Thymus (tissue), 11 donors: ENCODE measurements around the gene PLXNB3. TPM values are rescaled to one million over a fixed set of nuclear protein-coding genes. Genes with fewer than 3 reads are reported as not detected.

Experiments used
- DNase-seq, 9 donors: peaks; one replicate each; pipeline ENCODE4 v3.0.0-alpha.2; 2013; ENCODE audit warnings: low spot score in 9 of 9, low read depth in 6 of 9, missing footprints in 1 of 9
- H3K27ac ChIP-seq, 2 donors: one replicate each; pipeline ENCODE4 v1.5.1; 2013; ENCODE audit warnings: control low read depth in 1 of 2, low read depth in 1 of 2, low read length in 1 of 2, mild to moderate bottlenecking in 1 of 2, moderate library complexity in 1 of 2
- H3K27me3 ChIP-seq, 2 donors: one replicate each; pipeline ENCODE4 v1.5.1; 2013; ENCODE audit warnings: low read length in 1 of 2; ENCODE audit not compliant: control insufficient read depth in 2 of 2, insufficient read depth in 1 of 2
- H3K36me3 ChIP-seq, 2 donors: one replicate each; pipeline ENCODE4 v1.5.1; 2013; ENCODE audit warnings: low read length in 1 of 2, mild to moderate bottlenecking in 1 of 2, moderate library complexity in 1 of 2; ENCODE audit not compliant: control insufficient read depth in 2 of 2, insufficient read depth in 2 of 2
- H3K4me1 ChIP-seq, 2 donors: one replicate each; pipeline ENCODE4 v1.5.1; 2013; ENCODE audit warnings: low read length in 2 of 2; ENCODE audit not compliant: control insufficient read depth in 2 of 2, insufficient read depth in 2 of 2
- H3K4me3 ChIP-seq, 2 donors: one replicate each; pipeline ENCODE4 v1.5.1; 2013; ENCODE audit warnings: low read length in 2 of 2, control low read depth in 1 of 2, mild to moderate bottlenecking in 1 of 2
- H3K9me3 ChIP-seq, 2 donors: one replicate each; pipeline ENCODE4 v1.5.1; 2013; ENCODE audit warnings: low read length in 1 of 2, mild to moderate bottlenecking in 1 of 2; ENCODE audit not compliant: control insufficient read depth in 2 of 2, insufficient read depth in 1 of 2
- WGBS: extraction: QIAGEN DNeasy Blood & Tissue Kit; methylation state at CpG from one replicate; pipeline ENCODE4 v1.1.7; 2013; 5-methylcytosine and 5-hydroxymethylcytosine counted together
- polyA plus RNA-seq: library from polyadenylated mRNA; stranded (reverse); fragments of 200-250 nt; gene quantifications from one replicate; pipeline ENCODE4 v1.2.3, GENCODE V29; 2013
- total RNA-seq: library from RNA; stranded (reverse); fragments of 120-200 nt; gene quantifications from one replicate; pipeline ENCODE4 v1.2.4, GENCODE V29; 2013
- donor health status: healthy.

PLXNB3 gene
- total and polyA plus RNA-seq, 2 donors, result 0.14 to 0.71 TPM

DNA sequence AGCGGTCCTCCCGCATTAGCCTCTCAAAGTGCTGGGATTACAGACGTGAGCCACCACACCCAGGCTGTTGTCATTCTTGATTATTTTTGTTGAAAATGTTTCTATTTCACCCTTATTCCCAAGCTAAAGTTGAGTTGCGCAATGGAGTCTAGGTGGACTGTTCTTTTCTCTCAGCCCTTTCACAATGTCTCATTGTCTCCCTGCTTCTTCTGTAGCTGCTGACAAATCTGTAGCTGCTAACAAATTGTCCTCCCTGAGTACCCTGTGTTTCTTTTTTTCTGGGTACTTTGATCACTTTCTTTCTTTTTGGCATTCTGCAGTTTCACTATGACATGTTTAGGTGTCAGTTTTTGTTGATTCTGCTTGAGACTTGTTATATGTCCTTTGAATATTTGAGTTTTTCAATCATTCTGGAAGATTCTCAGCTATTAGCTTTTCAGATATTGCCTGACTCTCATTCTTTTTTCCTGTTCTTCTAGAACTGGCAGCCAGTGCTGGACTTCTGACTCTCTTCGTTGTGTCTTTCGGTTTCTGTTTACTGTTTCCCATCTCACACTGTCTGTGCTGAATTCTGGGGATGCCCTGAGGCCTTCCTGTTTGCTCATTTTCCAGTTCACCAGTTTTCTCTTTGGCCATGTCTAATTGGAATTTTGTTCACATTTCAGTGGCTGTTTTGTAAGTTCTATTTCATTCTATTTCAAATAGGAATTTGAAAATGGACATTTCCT lies 32.8 kb upstream of the PLXNB3 start:
- 79% methylated on average over 6 of the region's 6 CpGs for WGBS
- peaks cover 6 to 18% of the 10 kb centered on the region in 2 donors for H3K4me1 ChIP-seq
- H3K9me3 ChIP-seq, result peaks cover 0 to 5% of the 10 kb centered on the region in 2 donors
- no peaks in the 10 kb centered on the region for H3K27me3 ChIP-seq
- H3K4me3 ChIP-seq, result no peak overlapping the region
- no peak overlapping the region for H3K27ac ChIP-seq
- DNase-seq, result no peak
- peaks cover 0 to 13% of the 10 kb centered on the region in 2 donors for H3K36me3 ChIP-seq

DNA sequence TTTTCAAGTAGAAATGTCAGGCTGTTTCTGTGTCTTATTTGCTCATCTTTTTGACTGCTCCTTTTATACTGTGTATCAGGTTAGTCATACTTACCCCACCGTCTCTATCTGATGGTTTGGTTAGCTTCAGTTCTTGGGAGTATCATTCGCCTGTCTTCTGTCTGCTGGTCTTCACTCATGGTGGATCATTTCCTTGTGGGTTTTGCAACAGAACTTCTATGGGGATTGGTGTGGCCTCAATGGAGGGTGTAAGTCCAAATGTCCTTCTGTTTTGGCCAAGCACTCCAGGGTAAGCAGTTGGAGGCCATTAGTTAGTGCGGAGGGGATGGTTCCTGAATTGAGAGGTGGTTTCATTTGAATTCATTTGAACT lies 32.2 kb upstream of the PLXNB3 start:
- H3K36me3 ChIP-seq, result peaks cover 0 to 18% of the 10 kb centered on the region in 2 donors
- H3K27me3 ChIP-seq, result no peaks in the 10 kb centered on the region
- DNase-seq, result no peak
- no peak overlapping the region for H3K4me3 ChIP-seq
- peaks cover 5 to 13% of the 10 kb centered on the region in 2 donors for H3K4me1 ChIP-seq
- H3K27ac ChIP-seq, result no peak overlapping the region
- peaks cover 0 to 5% of the 10 kb centered on the region in 2 donors for H3K9me3 ChIP-seq
- WGBS, result 65% methylated on average over 3 of the region's 3 CpGs

DNA sequence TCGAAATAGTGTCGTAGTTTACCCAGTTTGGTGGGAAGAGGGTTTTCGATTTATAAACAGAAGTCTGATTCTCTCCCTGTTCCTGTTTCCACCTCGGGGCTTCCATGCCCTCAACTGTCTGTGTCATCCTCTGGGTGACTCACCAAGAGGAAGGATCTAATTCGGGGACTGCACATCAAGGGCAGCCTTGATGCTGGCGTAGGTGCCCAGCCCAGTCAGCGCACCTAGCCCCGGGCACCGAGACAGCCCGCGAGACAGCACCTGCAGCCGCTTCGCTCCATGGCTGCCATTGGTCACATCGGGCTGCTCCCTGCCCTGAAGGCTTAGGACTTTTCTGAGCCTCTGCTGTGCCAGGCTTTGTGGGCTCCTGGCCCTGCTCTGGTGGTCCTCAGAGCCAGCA lies 31.6 kb upstream of the PLXNB3 start:
- DNase-seq, result no peak
- 97% methylated on average over 14 of the region's 14 CpGs for WGBS
- Histone ChIP-seq H3K4me1 (peaks cover 4 to 7% of the 10 kb centered on the region in 2 donors), H3K9me3 (peaks cover 0 to under 1% of the 10 kb centered on the region in 2 donors), H3K27ac (no peak overlapping the region), H3K27me3 (no peaks in the 10 kb centered on the region), H3K4me3 (no peak overlapping the region), H3K36me3 (peaks cover 0 to 23% of the 10 kb centered on the region in 2 donors)

DNA sequence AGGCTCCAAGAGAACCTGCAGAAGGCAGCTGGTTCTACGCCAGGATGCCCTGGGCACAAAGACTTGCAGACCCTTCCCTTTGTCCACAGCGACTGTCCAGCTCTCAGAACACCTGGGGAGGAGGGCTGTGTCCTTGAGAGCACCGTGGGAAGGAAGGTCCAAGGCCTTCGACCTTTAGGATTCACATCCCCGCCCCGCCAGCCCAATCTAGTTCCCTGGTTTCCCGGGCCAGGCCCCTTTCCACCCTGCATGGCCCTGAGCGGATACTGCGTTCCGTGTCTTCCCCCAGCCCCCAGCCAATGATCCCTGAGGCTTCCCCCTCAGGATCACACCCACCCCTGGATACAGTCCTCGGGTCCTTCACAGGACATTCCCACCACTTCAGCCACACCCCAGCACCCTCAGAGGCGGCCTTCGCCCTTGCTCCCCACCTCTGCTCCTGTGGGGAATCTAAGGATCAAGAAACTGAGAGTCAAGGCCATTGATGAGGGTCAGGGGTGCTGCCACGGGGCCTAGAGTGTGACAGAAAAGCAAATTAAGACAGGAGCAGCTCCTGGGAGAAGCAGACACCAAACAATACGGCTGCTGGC lies 30.3 kb upstream of the PLXNB3 start:
- WGBS, result 95% methylated on average over 15 of the region's 15 CpGs
- H3K4me3 ChIP-seq, result no peak overlapping the region
- H3K4me1 ChIP-seq, result no peaks in the 10 kb centered on the region
- H3K36me3 ChIP-seq, result peaks cover 0 to 27% of the 10 kb centered on the region in 2 donors
- H3K27ac ChIP-seq, result no peak overlapping the region
- no peaks in the 10 kb centered on the region for H3K27me3 ChIP-seq
- no peaks in the 10 kb centered on the region for H3K9me3 ChIP-seq
- DNase-seq, result no peak

DNA sequence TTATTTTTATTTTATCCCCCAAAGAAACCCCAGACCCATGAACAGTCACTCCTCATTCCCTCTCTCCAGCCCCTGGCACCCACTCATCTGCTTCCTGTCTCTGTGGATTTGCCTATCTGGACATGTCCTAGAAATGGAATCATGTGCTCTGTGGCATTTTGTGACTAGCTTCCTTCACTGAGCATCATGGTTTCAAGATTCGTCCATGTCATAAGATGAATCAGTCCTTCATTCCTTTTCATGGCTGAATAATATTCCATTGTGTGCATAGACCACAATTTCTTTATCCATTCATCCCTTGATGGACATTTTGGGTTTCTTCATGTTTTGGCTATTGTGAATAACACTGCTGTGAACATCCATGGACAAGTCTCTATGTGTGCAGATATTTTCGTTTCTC lies 29.2 kb upstream of the PLXNB3 start:
- WGBS, result 100% methylated on average over 2 of the region's 2 CpGs

DNA sequence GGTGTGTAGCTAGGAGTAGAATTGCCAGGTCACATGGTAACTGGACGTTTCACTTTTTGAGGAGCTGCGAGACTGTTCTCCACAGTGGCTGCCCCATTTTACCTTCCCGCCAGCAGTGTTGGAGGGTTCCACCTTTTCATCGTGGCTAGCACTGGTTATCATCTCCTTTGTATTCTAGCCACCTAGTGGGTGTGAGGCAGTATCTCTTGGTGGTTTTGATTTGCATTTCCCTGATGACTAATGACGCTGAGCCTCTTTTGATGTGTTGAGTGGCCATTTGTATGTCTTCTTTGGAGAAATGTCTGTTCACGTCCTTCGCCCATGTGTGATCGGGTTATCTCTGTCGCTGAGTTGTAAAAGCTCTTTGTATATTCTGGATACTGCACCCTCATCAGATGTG lies 28.8 kb upstream of the PLXNB3 start:
- Histone ChIP-seq H3K4me3 (no peak overlapping the region), H3K27ac (no peak overlapping the region), H3K9me3 (no peaks in the 10 kb centered on the region), H3K27me3 (no peaks in the 10 kb centered on the region), H3K4me1 (peaks cover 0 to 11% of the 10 kb centered on the region in 2 donors), H3K36me3 (peaks cover 0 to 19% of the 10 kb centered on the region in 2 donors)
- DNase-seq, result no peak
- WGBS, result 91% methylated on average over 9 of the region's 9 CpGs

More for the DNA sequence above, 29.2 kb upstream of the PLXNB3 start:
- Histone ChIP-seq H3K27ac (no peak overlapping the region), H3K9me3 (no peaks in the 10 kb centered on the region), H3K4me1 (peaks cover 0 to 7% of the 10 kb centered on the region in 2 donors), H3K36me3 (peaks cover 0 to 19% of the 10 kb centered on the region in 2 donors), H3K4me3 (no peak overlapping the region), H3K27me3 (no peaks in the 10 kb centered on the region)
- DNase-seq, result no peak

DNA sequence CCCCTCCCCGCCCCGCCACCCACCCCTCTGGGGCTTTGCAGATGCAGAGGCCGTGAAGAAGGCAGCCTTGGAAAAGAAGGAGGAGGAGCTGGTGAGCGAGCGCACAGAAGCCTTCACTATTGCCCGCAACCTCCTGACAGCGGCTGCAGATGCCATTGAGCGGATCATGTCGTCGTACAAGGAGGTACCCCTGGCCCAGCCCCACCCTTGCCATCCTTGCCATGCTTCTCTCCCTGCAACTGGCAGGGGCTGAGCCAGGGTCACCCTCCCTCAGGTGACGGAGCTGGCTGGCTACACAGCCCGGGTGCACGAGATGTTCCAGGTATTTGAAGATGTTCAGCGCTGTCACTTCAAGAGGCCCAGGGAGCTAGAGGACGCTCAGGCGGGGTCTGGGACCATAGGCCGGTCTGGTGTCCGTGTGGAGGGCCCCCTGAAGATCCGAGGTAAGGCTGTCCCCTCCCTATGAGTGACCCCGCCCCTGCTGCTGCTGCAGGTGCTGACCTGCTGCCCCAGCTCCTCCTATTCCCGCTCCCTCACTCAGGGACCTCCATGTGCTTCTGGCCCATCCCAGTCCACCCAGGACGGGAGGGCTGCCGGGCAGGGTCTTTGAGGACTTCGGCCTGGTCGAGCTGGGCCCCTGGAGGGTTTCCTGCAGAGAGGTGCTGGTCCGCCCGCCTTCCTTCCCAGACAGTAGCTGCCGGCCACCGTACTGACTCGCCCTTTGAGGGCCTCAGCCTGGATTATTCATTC lies 27.8 kb upstream of the PLXNB3 start:
- Histone ChIP-seq H3K9me3 (no peaks in the 10 kb centered on the region), H3K4me1 (peaks cover 0 to 19% of the 10 kb centered on the region in 2 donors), H3K27ac (no peak overlapping the region), H3K4me3 (no peak overlapping the region), H3K27me3 (no peaks in the 10 kb centered on the region), H3K36me3 (peaks cover 0 to 19% of the 10 kb centered on the region in 2 donors)
- DNase-seq, result no peak
- WGBS, result 97% methylated on average over 30 of the region's 30 CpGs

DNA sequence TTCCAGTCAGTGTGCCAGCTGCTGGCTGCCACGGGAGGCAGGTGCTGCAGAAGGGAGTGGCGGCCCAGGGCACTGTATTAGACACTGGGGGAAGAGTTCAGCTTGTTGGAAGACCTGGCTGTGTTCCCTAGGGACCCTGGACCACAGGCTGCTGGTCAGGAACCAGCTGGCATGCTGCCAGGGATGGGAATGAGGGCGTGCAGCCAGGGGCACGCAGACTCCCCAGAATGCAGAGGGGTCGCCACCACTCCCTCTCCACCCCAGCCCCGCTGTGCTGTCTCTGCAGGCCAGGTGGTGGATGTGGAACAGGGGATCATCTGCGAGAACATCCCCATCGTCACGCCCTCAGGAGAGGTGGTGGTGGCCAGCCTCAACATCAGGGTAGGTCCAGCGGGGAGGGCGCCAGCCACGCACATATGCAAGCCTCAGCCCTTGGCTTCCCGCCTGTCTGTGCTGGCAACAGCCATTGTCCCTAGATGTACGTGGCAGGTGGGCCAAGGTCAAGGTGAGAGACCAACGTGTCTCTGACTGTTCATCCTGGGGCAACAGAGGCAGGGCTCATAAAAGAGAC lies 27.1 kb upstream of the PLXNB3 start:
- DNase-seq, result no peak
- Histone ChIP-seq H3K4me3 (no peak overlapping the region), H3K4me1 (peaks cover 0 to 21% of the 10 kb centered on the region in 2 donors), H3K27ac (no peak overlapping the region), H3K27me3 (no peaks in the 10 kb centered on the region), H3K9me3 (no peaks in the 10 kb centered on the region), H3K36me3 (peaks cover 0 to 19% of the 10 kb centered on the region in 2 donors)
- 94% methylated on average over 15 of the region's 15 CpGs for WGBS
